ENCODE results near the gene CRYBG2.
A peak's percentile ranks its signal among the peaks of the same experiment; 100 is the strongest.

Gene CRYBG2

DNA sequence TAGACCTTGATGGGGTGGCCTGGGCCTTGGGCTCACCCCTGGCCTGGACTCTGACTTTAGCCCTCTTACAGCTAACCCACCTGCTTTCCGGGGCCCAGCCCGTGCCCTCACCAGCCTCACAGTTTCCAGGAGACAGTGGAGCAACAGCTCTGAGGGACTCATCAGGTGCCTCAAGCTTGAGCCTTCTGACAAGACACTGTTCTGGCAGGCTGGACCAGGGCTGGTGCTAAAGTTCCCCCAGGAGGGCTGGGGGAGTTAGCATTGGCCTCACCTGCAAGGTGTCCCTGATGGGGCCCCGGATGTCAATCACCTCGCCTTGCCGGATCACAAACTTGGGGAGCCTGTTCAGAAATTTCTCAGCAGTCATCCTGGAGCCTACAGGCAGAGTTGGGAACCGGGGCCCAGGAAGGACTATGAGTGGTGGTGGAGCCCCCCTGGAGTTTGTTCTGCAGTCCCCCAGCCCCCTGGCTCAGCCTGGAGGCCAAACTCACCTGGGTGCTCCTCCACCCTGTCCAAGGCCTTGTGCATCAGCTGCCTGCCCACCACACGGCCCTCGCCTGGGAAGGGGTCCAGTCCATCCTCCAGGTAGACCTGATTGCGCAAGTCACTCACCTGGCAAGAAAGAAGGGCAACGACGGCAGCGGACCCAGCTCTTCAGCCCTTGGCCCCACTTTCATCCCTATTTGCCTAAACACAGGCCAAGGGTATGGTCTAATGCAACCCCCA lies 69.9 kb downstream of the CRYBG2 start:
- TF ChIP-seq TAF1 (IDR thresholded peaks at IDR 0.05; ENCODE audit: low read depth, low read length) (no peak), SPI1 (IDR thresholded peaks at IDR 0.05; ENCODE audit: low read depth, low read length) (no peak), POU2F2 (IDR thresholded peaks at IDR 0.05; ENCODE audit: low read depth, low read length) (no peak), POLR2AphosphoS5 (IDR thresholded peaks at IDR 0.05; ENCODE audit: low read depth, low read length) (no peak), POLR2A (IDR thresholded peaks at IDR 0.05; ENCODE audit: low read depth, low read length) (no peak), PAX5 (IDR thresholded peaks at IDR 0.05; ENCODE audit: insufficient read depth, low read length, severe bottlenecking) (no peak)
- DNase-seq (ENCODE audit: insufficient read length, low spot score), result no peak
- FAIRE-seq, result no peak

- no peak for FAIRE-seq
- TF ChIP-seq POLR2AphosphoS5 (IDR thresholded peaks at IDR 0.05; ENCODE audit: low read depth, low read length), result no peak
- TF ChIP-seq POU2F2 (IDR thresholded peaks at IDR 0.05; ENCODE audit: low read depth, low read length), result no peak
- TF ChIP-seq POLR2A (IDR thresholded peaks at IDR 0.05; ENCODE audit: low read depth, low read length), result no peak
- TF ChIP-seq TAF1 (IDR thresholded peaks at IDR 0.05; ENCODE audit: low read depth, low read length), result no peak
- TF ChIP-seq PAX5 (IDR thresholded peaks at IDR 0.05; ENCODE audit: insufficient read depth, low read length, severe bottlenecking), result no peak
- no peak for TF ChIP-seq SPI1 (IDR thresholded peaks at IDR 0.05; ENCODE audit: low read depth, low read length)
- no peak for DNase-seq (ENCODE audit: insufficient read length, low spot score)
These were observed 70.6 kb downstream of the CRYBG2 start for GRCh38 chr1:26283279-26283853.

DNA sequence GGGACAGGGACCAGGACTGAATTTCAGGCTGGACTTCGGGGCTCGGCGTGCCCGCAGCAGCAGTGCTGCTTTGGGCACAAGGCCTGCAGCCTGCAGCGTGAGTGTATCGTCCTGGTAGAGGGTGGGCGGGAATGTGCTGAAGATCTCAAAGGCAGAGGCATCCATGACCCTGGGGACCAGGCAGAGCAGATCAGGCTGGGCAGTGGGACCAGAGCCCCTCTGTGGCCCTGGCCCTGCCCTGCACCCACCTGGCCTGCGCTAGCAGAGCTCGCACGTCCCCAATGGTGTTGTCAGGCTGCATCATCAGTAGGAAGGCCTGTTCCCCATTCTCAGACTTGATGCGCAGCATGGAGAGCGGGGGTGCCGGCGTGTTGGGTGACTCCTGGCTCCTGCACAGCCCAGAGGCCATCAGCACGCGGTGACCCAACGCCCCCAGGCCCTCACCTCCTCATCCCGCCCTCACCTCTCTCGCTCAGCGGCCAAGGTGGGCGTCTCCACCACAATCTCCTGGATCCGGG lies 71.5 kb downstream of the CRYBG2 start:
- no peak for DNase-seq (ENCODE audit: insufficient read length, low spot score)
- TF ChIP-seq POU2F2 (IDR thresholded peaks at IDR 0.05; ENCODE audit: low read depth, low read length) (no peak), POLR2A (IDR thresholded peaks at IDR 0.05; ENCODE audit: low read depth, low read length) (no peak), POLR2AphosphoS5 (IDR thresholded peaks at IDR 0.05; ENCODE audit: low read depth, low read length) (no peak), TAF1 (IDR thresholded peaks at IDR 0.05; ENCODE audit: low read depth, low read length) (no peak), PAX5 (IDR thresholded peaks at IDR 0.05; ENCODE audit: insufficient read depth, low read length, severe bottlenecking) (no peak), SPI1 (IDR thresholded peaks at IDR 0.05; ENCODE audit: low read depth, low read length) (no peak)
- FAIRE-seq, result no peak

DNA sequence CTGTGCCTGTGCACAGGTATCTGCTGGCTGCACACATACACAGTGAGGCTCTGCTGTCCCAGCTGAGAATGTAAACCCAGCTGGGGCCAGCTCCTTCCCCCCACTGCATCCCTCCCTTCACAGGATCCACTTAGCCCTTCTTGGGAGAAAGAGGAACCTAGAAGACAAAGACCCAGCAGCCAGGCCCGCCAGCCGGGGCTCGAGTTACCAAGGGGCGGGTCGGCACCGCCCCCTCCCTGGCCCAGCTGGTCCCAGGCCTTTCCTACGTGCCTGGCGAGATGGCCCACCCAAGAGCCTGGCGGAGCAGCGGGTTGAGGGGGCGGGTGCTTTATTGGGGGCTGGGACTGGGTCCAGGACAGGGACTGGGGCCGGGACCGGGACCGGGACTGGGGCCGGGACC lies 72.0 kb downstream of the CRYBG2 start:
- no peak for TF ChIP-seq SPI1 (IDR thresholded peaks at IDR 0.05; ENCODE audit: low read depth, low read length)
- no peak for DNase-seq (ENCODE audit: insufficient read length, low spot score)
- no peak for FAIRE-seq

GRCh38 chr1:26281091-26281958 lies 72.6 kb downstream of the CRYBG2 start:
- no peak for TF ChIP-seq POU2F2 (IDR thresholded peaks at IDR 0.05; ENCODE audit: low read depth, low read length)
- TF ChIP-seq POLR2A (IDR thresholded peaks at IDR 0.05; ENCODE audit: low read depth, low read length), result no peak
- no peak for TF ChIP-seq POLR2AphosphoS5 (IDR thresholded peaks at IDR 0.05; ENCODE audit: low read depth, low read length)
- no peak for TF ChIP-seq SPI1 (IDR thresholded peaks at IDR 0.05; ENCODE audit: low read depth, low read length)
- no peak for TF ChIP-seq PAX5 (IDR thresholded peaks at IDR 0.05; ENCODE audit: insufficient read depth, low read length, severe bottlenecking)
- no peak for TF ChIP-seq TAF1 (IDR thresholded peaks at IDR 0.05; ENCODE audit: low read depth, low read length)
- no peak for FAIRE-seq
- no peak for DNase-seq (ENCODE audit: insufficient read length, low spot score)

GRCh38 chr1:26280333-26281042 lies 73.4 kb downstream of the CRYBG2 start:
- DNase-seq (ENCODE audit: insufficient read length, low spot score) (no peak), FAIRE-seq (no peak)
- TF ChIP-seq POLR2A (IDR thresholded peaks at IDR 0.05; ENCODE audit: low read depth, low read length) (no peak), POLR2AphosphoS5 (IDR thresholded peaks at IDR 0.05; ENCODE audit: low read depth, low read length) (no peak), PAX5 (IDR thresholded peaks at IDR 0.05; ENCODE audit: insufficient read depth, low read length, severe bottlenecking) (no peak), SPI1 (IDR thresholded peaks at IDR 0.05; ENCODE audit: low read depth, low read length) (no peak), TAF1 (IDR thresholded peaks at IDR 0.05; ENCODE audit: low read depth, low read length) (no peak), POU2F2 (IDR thresholded peaks at IDR 0.05; ENCODE audit: low read depth, low read length) (no peak)

DNA sequence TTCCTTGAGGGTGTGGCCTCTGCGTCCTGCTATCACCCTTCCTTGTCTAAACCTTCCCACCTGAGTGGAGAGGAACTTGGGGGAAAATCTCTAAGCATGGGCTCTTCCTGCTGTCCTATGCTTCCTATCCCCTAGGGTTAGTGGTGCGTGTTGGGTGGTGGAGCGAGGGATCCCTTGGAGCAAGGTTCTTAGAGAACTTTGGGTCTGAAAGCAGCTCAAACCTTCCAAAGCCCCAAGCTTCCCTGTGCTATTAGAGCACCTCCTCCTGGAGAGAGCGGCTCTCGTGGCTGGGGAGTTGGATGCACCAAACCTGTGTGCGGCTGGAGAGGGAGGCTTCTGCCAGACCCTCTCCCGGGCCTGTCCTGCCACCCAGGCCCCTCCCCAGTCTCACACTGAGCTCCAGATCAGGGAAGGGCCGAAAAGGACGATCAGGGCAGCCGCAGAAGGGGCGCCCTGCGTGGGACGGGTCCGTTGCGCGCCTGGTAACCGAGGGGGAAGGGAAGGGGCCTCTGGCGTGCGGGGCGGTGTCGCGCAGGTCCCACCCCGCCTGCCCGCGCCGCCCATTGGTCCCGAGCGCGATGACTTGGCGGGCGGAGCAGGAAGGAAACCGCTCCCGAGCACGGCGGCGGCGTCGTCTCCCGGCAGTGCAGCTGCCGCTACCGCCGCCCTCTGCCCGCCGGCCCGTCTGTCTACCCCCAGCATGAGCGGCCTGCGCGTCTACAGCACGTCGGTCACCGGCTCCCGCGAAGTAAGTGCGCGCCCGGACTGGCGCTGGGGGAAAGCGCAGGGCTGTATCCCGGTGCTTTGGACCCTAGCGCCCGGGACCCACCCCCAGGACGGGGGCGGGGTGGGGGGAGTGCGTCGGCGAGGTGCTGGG lies 74.2 kb downstream of the CRYBG2 start, which contains the start of gene SH3BGRL3:
Gene SH3BGRL3, plus strand, starts transcription at position 631 of the 877 bp plus-strand sequence. Its CDS starts 70 bp downstream, at position 701.
- TF ChIP-seq TAF1 (IDR thresholded peaks at IDR 0.05; ENCODE audit: low read depth, low read length), result no peak
- TF ChIP-seq POLR2A (IDR thresholded peaks at IDR 0.05; ENCODE audit: low read depth, low read length), result peak; percentile 73
- TF ChIP-seq PAX5 (IDR thresholded peaks at IDR 0.05; ENCODE audit: insufficient read depth, low read length, severe bottlenecking), result no peak
- TF ChIP-seq SPI1 (IDR thresholded peaks at IDR 0.05; ENCODE audit: low read depth, low read length), result no peak
- TF ChIP-seq POU2F2 (IDR thresholded peaks at IDR 0.05; ENCODE audit: low read depth, low read length), result 0 out of 2 replicates have a peak, but pooled peaks have one; percentile 22
- DNase-seq (ENCODE audit: insufficient read length, low spot score), result peak; percentile 94
- FAIRE-seq, result peak; percentile 85
